Activated CD8-positive, alpha-beta memory T cell treated with anti-CD3 and anti-CD28 coated beads, Interleukin-2, amount 50 U/mL, for 1 hour (primary cell): ENCODE results near the gene GLA.

Source experiments
- DNase-seq: peaks from one replicate; pipeline ENCODE4 v3.0.0-alpha.2; 2020; ENCODE audit errors: extremely low read depth

Gene GLA

DNA sequence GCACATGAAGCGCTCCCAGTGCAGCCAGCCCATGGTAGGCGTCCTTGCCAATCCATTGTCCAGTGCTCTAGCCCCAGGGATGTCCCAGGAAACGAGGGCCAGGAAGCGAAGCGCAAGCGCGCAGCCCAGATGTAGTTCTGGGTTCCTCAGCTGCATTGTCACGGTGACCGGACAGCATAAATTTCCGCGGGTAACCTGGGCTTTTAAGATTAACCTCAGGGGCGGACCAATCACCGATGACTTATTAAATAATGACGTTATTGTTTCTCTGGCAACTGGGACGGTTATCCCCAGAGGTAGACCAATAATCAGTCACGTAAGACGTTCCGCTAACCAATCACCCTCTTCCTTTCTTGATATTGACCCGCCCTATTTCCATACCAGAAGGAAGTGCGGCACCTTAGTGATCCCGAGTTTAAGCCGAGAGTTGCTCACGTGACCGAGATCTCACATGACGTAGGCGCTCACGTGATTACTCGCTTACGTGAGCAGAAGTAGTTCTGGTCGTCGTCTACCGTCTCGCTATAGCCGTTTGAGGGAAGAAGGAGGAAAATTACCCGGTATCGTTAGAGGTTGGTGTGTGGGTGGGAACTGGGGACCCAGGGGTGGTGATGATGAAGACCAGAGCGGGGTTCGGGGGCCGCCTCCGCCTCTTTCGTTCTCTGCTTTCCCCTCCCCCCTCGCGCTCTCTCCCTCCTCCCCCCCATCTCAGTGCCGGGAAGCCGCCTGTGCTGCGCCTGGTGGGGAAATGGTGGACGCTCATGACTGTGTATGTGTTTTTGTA is at the start of gene GLA, which contains the start of gene HNRNPH2:
Gene GLA (minus strand): TSS at position 178 of the 784 bp plus-strand sequence. CDS start 22 bp downstream, at position 156.
Gene HNRNPH2 (plus strand): TSS at position 475 of the 784 bp plus-strand sequence. CDS start 3,767 bp downstream, outside the sequence.
- peak; percentile 75 for DNase-seq

DNA sequence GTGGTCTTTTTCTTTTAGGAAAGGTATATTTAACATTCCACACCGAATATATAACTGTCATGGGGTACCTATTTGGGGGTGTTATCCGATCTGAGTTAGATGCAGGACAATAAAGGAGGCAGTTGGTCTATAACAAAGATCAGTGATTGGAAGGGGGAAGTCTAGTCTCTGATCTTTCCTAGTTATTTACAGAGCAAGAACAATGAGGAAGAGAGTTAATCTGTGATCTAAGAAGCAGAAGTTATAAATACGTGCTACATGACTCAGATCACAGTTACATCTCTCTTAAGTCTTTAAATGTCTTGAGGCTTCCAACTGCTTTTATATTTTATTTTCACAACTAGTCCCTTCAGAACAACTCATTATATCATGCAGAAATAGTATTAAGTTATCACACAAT is 44.3 kb upstream of the GLA start:
- DNase-seq: no peak

DNA sequence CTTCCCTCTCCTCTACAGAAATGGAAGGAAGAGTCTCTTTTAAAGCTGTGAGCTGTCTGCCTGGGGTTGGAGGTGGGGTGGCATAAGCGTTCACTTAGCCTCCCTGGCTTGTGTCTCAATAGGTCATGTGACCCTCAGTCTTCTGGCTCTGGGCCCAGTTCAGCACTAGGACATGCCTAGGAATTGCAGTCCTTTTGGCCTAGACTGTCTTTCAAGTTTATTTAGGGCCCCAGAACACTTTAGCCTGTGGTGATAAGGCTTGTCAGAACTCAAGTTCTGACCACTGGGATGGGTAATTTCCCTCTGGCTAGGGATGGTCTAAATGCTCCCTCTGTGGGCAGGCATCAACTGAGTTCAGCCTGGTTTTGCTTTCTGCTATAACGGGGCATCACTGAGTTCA is 43.2 kb upstream of the GLA start:
- no peak for DNase-seq

DNA sequence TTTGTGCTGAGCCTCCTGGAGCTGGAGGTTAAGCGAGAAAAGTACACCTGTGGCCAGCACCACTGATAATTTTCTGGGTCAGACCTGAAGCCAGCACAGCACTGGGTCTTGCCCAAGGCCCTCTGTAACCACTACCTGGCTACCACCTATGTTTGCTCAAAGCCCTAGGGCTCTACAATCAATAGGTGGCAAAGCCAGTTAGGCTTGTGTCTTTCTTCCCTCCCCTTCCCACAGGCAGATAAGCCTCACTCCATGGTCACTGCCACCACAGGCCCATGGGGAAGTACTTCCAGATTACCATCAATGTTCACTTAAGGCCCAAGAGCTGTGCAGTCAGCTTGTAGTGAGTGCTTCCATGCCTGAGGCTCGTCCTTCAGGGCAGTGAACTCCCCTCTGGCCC is 42.4 kb upstream of the GLA start:
- DNase-seq: no peak

DNA sequence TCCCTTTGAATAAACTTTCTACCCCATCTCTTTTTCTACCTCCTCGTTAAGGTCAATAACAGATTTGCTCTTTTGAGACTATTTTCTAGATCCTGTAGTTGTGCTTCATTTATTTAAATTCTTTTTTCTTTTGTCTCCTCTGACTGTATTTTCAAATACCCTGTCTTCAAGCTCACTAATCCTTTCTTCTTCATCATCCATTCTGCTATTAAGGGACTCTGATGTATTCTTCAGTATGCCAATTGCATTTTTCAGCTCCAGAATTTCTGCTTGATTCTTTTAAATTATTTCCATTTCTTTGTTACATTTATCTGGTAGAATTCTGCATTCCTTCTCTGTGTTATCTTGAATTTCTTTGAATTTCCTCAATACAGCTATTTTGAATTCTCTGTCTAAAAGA is 41.6 kb upstream of the GLA start:
- DNase-seq: no peak

DNA sequence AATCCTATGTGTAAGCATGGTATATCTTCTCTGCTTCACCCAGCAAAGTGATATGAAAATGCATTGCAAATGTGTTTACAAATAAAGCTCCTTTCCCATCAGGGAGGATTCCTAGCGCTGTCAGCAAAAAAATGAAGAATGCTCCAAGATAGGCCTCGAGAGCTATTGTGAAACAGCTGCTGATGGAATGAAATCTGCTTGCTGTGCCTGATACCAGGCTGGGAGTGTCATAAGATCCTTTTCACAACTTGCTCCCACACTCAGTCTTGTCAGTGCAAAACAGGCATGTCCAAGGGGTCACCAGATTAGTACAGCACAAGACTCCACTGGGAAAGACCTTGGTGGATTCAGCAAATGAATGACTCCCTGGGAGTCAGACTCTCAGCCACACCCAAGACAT is 34.4 kb upstream of the GLA start:
- no peak for DNase-seq

DNA sequence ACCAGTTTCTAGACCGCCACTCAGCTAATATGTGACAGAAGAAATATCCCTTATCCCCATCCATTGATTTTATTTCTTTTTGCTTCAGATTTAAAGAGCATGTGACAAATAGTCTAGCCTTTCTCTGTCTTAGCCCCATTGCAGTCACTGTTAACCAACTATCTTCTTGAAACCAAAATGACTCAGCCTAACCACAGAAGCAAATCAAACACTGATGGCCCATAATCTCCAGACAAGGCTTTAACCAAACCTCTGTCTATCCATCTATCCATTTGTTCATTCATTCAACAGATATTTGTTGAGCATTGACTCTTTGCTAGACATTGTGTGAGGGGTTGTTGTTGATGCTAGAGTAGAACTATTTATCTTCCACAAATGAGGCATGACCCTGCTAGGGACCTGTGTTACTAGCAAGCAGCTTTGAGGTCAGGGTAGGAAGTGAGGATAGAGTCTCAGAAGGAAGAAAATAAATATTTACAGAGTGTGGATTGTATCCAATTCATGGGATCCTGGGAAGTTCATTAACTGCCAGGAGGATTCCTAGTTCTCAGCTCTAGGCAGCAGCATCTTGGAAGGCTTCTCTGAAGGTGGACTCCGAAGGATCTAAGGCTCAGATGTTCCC is 22.8 kb upstream of the GLA start:
- DNase-seq: no peak

DNA sequence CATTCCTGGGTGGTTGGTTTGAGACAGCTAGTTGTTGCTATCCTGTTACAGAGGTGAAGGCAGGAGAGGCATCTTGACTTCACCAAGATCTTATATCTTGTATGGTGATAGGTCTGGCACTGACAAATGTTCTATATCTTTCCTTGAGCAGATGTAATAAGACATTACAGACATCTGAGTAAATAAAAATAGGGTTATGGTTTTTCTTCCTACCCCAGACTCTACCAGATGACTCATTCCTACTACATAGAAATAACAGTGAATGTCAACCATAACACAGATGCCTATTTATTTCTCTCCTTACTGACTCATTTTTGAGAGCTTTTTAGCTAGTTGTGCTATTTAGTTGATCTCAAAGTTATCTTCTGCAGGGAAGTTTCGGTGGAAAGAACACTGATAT is 22.2 kb upstream of the GLA start:
- DNase-seq: no peak

DNA sequence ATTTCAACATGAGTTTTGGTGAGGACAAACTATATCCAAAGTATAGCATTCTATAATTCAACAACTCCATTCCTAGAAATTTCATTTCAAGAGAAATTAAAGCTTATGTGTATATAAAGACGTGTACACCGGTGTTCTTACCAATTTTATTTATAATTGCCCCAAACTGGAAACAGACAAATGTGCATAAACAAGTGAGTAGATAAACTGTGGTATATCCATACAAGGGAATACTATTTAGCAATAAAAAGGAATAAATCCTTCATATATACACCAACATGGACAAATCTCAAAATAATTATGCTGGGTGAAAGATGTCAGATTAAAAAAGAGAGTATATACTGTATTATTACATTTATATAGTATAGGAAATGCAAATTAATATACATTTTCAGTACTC is 20.2 kb upstream of the GLA start:
- no peak for DNase-seq

DNA sequence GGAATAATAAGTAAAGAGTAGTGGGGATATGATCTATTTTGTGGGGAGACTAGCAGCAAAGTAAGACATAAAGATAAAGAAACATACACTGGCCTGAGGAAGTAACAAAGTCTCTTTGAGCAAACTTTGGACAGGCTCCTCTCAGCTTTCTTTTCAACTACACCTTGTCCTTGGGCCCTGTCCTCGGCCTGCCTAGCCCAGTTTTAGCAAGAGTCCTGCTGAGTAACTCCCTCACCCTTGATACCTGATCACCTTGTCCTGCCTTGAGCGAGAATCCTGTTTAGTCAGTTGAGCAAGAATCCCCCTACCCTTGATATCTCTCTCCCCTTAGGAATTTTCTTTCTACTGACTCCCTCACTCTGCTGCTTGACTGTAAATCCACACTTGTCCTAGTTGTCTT is 11.8 kb upstream of the GLA start:
- no peak for DNase-seq

DNA sequence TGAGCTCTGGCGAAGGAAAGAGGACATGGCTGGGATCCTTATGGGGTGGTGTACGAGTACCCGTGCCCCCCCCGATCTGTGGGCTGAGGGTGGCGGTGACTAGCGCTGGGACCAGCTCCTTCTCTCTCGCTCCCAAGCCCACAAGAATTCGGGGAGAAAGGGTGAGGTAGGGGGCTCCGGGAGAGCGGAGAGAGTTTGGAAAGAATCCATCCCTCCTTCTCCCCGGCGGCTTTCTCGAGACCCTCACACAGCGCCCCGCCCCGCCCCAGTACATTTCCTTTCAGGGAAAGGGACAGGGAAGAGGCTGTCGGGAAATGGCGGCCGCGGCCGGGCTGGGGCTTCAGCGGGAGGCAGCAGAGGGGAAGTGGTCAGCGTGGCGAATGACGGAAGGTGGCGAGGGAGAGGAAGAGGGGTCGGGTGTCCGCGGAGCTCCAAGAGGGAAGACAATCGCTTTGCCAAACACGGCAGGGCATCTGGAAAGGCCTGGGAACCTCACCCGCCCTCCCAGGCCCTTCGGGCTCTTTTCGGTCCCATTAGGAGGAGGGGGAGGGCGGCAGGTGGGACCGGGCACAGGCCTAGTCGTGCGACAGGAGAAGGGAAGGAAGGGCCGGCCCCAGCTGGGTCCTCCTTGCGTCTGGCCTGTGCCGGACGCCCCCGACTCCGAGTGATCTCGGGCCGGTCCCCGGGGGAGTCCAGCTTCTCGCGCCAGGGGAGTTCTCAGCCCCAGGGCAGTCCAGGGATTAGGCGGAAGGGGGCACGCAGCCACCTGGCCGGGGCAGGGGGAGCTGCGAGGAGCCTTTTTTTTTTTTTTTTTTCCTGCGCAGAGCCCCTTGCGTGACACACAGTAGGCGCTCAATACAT is 10.5 kb upstream of the GLA start:
- DNase-seq: no peak

DNA sequence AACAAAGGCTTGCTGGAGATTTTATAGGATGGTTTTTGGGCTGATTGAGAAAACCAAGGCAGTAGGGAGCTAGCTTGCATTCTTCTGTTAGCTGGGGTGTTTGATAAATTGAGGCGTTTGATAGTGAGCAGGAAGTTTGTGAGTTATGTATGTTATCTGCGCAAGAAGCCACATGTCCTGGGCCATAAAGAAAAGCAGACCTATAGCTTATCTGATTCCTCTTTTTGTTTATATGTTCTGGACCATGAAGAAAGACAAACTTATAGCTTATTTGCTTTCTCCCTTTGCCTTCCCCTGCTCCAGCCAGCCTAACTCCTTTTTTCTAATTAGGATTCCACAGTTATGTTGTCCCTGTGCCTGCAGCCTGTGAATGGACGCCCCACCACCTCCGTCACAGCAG is 9.5 kb upstream of the GLA start:
- no peak for DNase-seq

DNA sequence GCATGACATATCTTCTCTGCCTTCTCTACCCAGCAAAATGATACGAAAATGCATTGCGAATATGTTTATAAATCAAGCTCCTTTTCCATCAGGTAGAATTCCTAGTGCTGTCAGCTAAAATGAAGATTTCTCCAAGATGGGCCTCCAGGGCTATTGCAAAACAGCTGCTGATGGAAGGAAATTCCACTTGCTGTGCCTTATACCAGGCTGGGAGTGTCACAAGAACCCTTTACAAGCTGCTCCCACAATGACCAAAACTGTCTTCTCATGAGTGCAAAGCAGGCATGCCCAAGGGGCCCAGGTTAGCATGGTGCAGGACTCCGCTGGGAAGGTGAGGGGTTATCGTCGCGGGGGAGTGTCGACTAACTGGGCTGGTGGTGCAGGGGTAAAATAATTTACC is 9.0 kb upstream of the GLA start:
- no peak for DNase-seq

DNA sequence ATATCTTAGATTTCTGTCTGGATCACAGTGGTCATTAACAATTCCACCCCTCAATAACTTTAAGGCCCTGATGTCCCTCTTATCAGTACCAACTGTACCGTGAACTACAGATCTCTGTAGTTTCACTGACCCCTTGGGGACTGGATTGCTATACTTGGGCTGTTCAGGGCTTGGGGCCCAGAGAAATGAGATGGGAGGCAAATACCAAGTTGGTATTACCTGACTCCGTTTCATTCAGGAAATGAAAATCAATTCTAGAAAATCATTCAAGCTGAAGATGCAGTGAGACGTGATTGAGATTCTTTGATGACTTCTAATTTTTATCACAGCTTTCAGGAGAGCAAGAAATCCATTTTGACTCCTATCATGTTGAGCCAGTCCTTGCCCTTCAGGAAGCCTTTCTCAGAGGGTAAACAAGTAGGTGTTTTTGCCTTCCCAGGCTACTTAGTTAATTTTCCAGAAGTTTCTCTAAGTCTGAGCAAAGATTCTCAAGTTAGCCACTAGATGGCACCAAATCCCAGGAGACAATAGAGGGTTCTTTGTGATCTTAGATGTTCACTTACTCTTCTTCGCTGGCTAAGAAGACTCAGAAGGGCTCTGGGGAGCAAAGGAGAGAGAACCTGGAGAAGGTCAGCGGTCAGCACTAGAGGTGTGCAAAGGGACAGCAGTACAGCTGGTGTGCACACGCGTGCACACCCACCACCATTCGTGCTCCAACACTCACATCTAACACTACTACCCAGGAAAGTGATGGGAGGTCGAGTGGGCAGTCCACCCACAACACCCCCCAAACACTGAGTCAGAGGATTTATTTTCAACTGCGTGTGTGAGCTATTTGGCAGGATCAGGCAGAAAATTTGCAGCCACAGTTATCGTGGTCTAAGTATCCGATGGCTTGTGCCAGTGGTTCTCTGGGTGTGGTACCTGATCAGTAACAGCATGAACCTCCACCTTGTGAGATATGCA is 7.7 kb upstream of the GLA start:
- peak; percentile 18 for DNase-seq

DNA sequence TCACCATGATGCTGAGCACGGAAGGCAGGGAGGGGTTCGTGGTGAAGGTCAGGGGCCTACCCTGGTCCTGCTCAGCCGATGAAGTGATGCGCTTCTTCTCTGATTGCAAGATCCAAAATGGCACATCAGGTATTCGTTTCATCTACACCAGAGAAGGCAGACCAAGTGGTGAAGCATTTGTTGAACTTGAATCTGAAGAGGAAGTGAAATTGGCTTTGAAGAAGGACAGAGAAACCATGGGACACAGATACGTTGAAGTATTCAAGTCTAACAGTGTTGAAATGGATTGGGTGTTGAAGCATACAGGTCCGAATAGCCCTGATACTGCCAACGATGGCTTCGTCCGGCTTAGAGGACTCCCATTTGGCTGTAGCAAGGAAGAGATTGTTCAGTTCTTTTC is 4.3 kb upstream of the GLA start:
- no peak for DNase-seq

DNA sequence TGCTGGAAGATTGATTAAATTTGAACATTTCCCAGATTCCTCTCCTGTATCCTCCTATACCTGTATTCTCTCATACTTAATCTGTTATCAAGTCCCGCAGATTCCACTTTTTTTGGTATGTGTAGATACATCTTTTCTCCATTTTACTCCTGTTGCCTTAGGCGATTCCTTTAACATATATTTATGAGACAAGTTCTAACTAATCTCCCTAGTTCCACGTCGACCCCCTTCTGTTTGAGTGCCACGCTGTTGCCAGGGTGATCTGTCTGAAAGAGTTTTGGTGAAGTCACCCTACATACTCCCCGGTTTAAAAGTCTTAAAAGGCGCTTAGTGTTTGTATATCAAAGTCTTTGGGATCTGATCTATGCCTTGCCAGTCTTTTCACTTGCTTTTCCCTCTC is 2.7 kb upstream of the GLA start:
- no peak for DNase-seq

DNA sequence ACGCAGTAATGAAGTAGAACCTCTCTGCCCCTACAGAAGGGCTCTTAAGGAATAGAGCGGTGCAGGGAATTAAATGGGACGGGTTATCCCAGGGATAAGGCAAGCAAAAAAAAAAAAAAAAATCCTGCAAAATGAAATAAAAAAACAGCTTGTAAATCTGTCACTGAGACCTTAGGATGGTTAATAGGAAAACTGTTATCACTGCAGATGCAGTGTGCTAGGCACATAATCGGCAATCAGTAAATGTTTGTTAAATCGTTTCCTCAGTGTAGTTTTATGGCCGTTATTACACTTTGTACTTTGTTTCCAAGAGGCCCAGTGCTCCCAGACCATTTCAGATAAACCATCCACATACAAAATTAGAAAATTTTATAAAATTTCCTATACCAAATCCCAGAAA is 1.3 kb upstream of the GLA start:
- DNase-seq: no peak

DNA sequence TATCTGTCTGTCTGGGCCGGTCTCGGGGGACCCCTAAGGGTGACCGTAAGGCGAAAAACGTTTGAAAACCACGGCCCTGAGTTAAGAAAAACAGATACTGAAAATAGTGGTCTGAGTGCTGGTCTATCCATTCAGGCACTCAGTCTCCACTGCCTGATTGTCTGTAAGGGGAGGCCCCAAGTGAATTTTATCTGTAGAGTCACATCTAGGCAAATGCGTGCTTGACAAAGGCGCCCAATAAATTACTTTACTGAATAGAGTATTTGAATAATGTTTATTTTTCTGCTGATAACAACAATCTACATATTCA is 762 bp upstream of the GLA start:
- no peak for DNase-seq

DNA sequence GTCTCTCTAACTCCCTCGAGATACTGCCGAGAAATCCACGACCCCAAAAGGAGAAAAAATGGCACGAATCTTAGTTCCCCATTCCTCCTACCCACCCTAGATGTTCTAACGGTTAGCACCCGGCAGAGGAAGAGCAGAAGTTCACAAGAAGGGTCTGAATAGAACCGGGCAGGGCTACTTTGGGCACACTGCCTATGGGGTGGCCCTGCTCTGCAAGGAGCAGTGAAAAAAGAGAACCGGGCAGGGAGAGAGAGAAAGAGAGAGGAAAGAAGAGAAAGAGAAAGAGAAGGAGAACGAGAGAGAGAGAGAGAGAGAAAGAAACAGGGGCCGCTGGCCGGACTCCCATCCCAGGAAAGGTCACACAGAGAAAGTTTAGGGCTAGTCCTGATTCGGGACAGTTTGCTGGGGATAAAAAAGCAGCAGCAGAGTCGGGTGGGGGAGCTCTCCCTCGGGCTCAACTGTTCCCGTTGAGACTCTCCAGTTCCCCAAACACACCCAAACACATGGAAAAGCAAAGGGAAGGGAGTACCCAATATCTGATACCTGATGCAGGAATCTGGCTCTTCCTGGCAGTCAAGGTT is 468 bp downstream of the GLA start:
- DNase-seq: no peak

DNA sequence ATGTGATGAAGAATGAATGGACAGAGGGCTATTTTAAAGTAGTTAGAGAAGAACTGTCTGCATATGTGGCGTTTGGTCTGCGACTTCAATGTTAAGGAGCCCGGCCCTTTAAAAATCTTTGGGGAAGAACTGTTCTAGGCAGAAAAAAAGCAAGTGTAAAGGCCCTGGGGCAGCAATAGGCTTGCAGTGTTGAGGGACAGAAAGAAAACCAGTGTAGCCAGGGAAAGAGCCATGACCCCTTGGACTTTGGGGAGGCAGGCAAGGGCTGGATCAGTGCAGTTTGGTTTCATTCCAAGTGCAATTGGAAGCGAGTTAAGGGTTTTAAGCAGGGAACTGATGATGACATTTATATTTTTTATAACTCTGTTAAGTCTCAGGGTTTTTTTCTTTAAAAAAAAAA is 7.9 kb downstream of the GLA start:
- DNase-seq: no peak

DNA sequence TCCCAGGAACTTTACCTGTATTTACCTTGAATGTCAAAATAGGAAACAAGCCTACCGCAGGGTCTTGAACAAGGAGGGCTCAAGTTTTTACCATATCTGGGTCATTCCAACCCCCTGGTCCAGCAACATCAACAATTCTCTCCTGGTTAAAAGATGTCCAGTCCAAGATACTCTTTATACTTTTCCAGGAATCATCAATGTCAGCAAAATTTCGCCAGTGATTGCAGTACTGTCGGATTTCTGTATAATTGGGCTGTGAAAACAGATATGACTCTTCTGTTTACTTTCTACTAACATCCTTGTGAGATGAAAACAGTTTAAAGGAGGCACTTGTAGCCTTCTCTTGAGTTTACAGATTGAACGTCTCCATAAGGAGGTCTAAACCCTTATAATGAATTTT is 9.0 kb downstream of the GLA start:
- no peak for DNase-seq
